VCaP (cell line): ENCODE measurements around the gene SRP14.
A peak's percentile ranks its signal among the peaks of the same experiment; 100 is the strongest.

Experiments used
- H3K27ac ChIP-seq: fragments of 450-650 bp; 2 replicates; pipeline ENCODE4 v1.5.1; 2017
- CTCF ChIP-seq: fragments of 450-650 bp; conservative IDR thresholded peaks from 2 replicates; pipeline ENCODE4 v1.5.1; 2017; ENCODE audit warnings: mild to moderate bottlenecking, moderate library complexity

SRP14 gene

DNA sequence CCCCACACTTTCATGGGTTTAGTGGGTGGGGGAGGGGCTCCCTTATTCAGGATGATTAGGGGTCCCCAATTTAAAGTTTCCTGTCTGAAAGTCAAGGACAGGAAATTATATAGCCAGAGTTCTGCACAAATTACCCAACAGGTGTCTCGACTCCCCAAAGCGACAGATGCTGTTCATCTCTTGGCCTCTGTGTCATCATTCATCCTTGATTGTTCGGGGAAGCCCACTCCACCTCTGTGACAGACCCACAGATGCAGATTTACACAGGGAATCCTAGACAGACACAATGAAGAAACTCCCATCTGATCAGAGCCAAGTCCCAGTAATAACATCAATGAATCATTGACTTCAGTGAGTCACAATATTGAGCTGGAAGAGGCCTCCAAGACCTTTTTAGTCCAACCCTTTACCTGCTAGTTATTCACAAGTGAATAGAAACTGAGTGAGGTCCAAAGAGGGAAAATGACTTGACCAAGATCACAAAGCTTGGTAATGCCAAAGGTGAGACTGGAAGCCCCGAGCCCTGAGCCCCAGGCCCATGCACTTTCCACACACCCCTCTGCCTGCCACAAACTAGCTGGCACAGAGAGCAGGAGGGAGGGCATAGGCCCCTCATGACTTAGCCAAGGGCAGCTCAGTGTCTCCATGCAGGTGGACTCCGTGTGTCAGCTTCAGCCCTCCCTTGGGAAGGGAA, 7.9 kb upstream of the SRP14 start:
- TF ChIP-seq CTCF = no peak
- no peak overlapping the region for H3K27ac ChIP-seq

- H3K27ac ChIP-seq = peak overlapping the region; percentile 47
- TF ChIP-seq CTCF = no peak
These were observed 6.7 kb upstream of the SRP14 start for GRCh38 chr15:40045572-40046217.

DNA sequence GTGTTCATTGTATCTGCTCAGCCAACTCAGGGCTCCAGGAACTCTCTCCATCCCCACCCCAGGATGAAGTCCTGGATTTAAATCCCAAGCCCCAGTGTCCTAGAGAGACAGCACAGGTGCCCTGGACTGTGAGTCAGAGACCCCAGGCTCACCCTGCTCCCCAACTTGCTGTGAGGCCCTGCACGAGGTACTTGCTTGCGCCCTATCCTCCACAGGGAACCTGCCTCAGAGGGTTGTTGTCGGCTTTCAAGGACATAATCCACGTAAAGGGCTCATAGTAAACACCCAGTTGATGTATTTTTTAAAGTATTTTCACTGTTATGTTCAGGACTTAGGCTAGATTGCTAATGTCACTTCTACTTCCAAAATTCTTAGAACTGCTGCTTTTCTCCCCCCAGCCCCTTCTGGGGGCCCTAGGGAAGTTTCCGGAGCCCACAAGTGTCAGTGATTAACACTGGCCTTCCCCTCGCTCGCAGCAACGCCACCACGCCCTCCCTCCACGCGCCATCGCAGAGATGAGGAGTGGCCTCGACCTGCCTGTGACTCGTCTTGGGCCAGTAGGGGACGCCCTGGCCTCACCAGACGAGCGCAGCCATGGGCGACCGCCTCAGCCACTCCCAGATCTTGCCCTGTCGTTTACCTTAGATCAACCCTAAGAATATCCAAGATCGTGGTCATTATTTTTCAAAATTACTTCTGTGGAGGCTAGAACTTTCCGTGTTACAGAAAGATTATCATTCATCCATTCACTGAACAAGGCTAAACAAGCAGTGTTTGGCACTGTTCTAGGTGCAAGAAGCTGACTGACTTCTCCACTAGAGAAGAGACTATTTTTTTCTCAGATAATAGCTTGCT, 6.0 kb upstream of the SRP14 start:
- peak overlapping the region; percentile 47 for H3K27ac ChIP-seq
- TF ChIP-seq CTCF = peak; percentile 98

GRCh38 chr15:40043927-40044716, 5.1 kb upstream of the SRP14 start:
- H3K27ac ChIP-seq = peak overlapping the region; percentile 47
- TF ChIP-seq CTCF = no peak

GRCh38 chr15:40042791-40043320, 3.9 kb upstream of the SRP14 start:
- TF ChIP-seq CTCF = no peak
- H3K27ac ChIP-seq = no peak overlapping the region

- no peak for TF ChIP-seq CTCF
- H3K27ac ChIP-seq = no peak overlapping the region
These were observed 1.8 kb upstream of the SRP14 start for GRCh38 chr15:40040770-40041169.
